Muscle of leg (tissue), 11 donors: ENCODE measurements around the gene CLDN1. TPM values are rescaled to one million over a fixed set of nuclear protein-coding genes. Genes with fewer than 3 reads are reported as not detected.
A peak's percentile ranks its signal among the peaks of the same experiment; 100 is the strongest.

Experiments used
- DNase-seq: peaks from one replicate; pipeline ENCODE4 v3.0.0; 2013
- H3K27ac ChIP-seq: one replicate; pipeline ENCODE4 v1.5.1; 2013; ENCODE audit warnings: mild to moderate bottlenecking, low read length, control low read depth
- H3K27me3 ChIP-seq: one replicate; pipeline ENCODE4 v1.6.1; 2013; ENCODE audit warnings: low read length; ENCODE audit not compliant: control insufficient read depth, insufficient read depth
- H3K36me3 ChIP-seq: one replicate; pipeline ENCODE4 v1.6.1; 2013; ENCODE audit warnings: low read length; ENCODE audit not compliant: control insufficient read depth, insufficient read depth
- H3K4me1 ChIP-seq: one replicate; pipeline ENCODE4 v1.6.1; 2013; ENCODE audit warnings: low read length; ENCODE audit not compliant: control insufficient read depth, insufficient read depth
- H3K4me3 ChIP-seq: one replicate; pipeline ENCODE4 v1.5.1; 2013; ENCODE audit warnings: low read length, control low read depth
- H3K9me3 ChIP-seq: replicated peaks from 2 replicates; pipeline ENCODE4 v1.6.1; 2013; ENCODE audit warnings: low read depth, low read length; ENCODE audit not compliant: control insufficient read depth
- WGBS: methylation state at CpG from one replicate; pipeline ENCODE4 v1.1.5; 2013; ENCODE audit warnings: missing lambda C conversion rate; ENCODE audit not compliant: insufficient coverage; 5-methylcytosine and 5-hydroxymethylcytosine counted together
- polyA plus RNA-seq, 8 donors: library from polyadenylated mRNA; unstranded; fragments of 120-200 nt; gene quantifications; one replicate each; pipeline versions ENCODE4 v1.2.1 to v1.2.3, GENCODE V29; 2013; ENCODE audit warnings: inconsistent platforms in 1 of 8, low replicate concordance in 1 of 8; ENCODE audit not compliant: insufficient read length in 8 of 8, insufficient read depth in 1 of 8
- total RNA-seq: library from RNA; stranded (reverse); fragments of 120-200 nt; gene quantifications from one replicate; pipeline ENCODE4 v1.2.4, GENCODE V29; 2013

CLDN1 gene
- total and polyA plus RNA-seq, 9 donors, result 2.1 to 12.3 (median 3.2) TPM

DNA sequence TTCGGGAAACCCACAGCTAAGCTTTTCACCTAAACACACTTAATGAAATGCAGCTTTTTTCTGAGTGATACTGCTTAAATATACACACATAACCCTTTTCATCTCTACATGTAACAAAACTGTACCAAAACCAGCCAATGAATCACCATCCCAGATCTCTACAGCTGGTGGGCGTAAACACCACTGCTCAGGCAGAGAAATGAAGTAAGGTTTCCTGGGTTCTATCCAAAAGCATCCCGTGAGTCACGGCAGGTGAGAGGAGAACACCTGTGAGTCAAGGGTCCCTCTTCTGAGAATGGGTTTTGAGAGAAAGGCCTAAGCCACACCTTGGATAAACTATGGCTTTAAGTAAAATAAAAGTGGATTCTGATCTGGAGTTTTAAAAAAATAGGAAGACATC is 2.6 kb downstream of the CLDN1 start:
- DNase-seq, result no peak
- H3K4me3 ChIP-seq, result no peak overlapping the region
- WGBS, result 44% methylated on average over 3 of the region's 4 CpGs
- H3K27me3 ChIP-seq, result peaks cover 12% of the 10 kb centered on the region
- no peaks in the 10 kb centered on the region for H3K9me3 ChIP-seq
- H3K4me1 ChIP-seq, result peaks cover 13% of the 10 kb centered on the region
- no peak overlapping the region for H3K27ac ChIP-seq
- no peaks in the 10 kb centered on the region for H3K36me3 ChIP-seq

DNA sequence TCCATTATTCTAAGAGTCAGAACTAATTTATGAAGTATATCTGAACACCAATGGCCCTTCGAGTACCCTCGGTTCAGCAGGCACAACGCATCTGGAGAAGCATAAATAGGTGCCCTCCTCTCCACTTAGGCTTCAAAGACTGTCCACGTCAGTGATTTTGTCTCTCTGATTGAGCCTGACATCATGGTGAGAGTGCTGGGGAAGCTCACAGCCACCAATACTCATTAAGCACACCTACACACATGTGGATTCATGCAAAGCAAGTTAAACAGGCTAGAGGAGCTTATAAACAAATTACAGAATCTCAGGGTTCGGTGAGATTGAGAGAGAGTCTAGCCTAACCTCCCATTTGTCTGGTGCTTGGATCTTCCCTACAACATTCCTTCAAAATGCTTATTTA is 3.6 kb downstream of the CLDN1 start:
- Histone ChIP-seq H3K4me3 (no peak overlapping the region), H3K9me3 (no peaks in the 10 kb centered on the region), H3K27ac (no peak overlapping the region), H3K36me3 (no peaks in the 10 kb centered on the region), H3K4me1 (peaks cover 13% of the 10 kb centered on the region), H3K27me3 (peaks cover 12% of the 10 kb centered on the region)
- WGBS, result no CpG with 5 or more reads among the region's 5 CpGs
- no peak for DNase-seq

DNA sequence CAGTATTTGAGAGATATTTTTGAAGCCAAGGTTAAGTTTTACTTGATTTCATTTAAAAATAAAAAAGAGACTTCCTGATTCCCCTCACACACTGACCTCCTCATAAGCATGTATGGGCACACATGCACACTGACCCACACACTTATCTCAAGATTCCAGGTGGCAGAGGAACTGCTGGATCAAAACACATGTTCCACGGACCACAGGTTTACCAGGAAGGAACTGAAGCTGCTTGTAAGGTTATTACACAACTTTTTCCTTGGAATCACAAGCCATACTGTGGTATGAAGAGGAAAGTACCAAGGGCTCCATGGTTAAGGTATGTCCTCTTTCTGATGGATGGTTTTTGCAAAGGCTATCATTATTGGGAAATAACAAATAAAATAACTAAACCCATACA is 7.5 kb downstream of the CLDN1 start:
- WGBS, result no CpG with 5 or more reads among the region's 1 CpG

DNA sequence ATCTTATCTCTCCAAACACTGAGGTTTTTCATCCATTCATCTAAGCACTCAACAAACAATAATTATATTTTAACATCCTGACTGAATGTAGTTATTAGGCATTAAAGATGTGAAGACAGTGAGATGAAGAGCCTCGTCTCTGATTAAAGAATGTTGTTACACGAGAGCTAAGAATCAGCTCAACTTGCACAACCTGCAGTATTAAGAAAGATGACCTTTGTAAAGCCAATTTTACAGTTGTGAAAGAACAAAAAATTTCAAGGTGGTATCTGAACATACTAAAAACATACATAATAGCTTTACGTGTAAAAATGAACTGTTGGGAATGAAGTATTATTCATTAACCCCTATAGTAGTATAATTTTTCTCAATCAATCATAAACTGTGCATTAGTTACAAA is 12.8 kb downstream of the CLDN1 start:
- Histone ChIP-seq H3K4me1 (no peaks in the 10 kb centered on the region), H3K9me3 (no peaks in the 10 kb centered on the region), H3K4me3 (no peak overlapping the region), H3K36me3 (no peaks in the 10 kb centered on the region), H3K27ac (no peak overlapping the region), H3K27me3 (no peaks in the 10 kb centered on the region)
- DNase-seq, result no peak
- WGBS, result no CpG with 5 or more reads among the region's 3 CpGs

More for the DNA sequence above, 7.5 kb downstream of the CLDN1 start:
- no peaks in the 10 kb centered on the region for H3K27me3 ChIP-seq
- no peaks in the 10 kb centered on the region for H3K36me3 ChIP-seq
- no peaks in the 10 kb centered on the region for H3K9me3 ChIP-seq
- H3K27ac ChIP-seq, result no peak overlapping the region
- DNase-seq, result no peak
- no peak overlapping the region for H3K4me3 ChIP-seq
- no peaks in the 10 kb centered on the region for H3K4me1 ChIP-seq

DNA sequence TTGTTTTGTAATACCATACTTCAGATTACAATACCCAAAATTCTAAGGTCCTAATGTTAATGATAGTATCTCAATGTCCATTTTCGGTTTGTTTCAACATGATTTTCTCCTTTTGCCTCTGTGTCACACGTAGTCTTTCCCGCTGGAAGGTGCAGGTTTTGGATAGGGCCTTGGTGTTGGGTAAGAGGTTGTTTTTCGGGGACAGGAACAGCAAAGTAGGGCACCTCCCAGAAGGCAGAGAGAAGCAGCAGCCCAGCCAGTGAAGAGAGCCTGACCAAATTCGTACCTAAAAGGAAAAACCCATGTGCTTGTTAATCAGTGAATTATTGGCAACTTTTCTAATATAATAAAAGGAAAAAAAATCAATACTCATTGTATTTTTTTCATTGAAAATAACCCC is 14.1 kb downstream of the CLDN1 start:
- Histone ChIP-seq H3K9me3 (no peaks in the 10 kb centered on the region), H3K27me3 (no peaks in the 10 kb centered on the region), H3K27ac (no peak overlapping the region), H3K36me3 (no peaks in the 10 kb centered on the region), H3K4me3 (no peak overlapping the region), H3K4me1 (no peaks in the 10 kb centered on the region)
- no peak for DNase-seq
- 100% methylated on average over 4 of the region's 5 CpGs for WGBS

DNA sequence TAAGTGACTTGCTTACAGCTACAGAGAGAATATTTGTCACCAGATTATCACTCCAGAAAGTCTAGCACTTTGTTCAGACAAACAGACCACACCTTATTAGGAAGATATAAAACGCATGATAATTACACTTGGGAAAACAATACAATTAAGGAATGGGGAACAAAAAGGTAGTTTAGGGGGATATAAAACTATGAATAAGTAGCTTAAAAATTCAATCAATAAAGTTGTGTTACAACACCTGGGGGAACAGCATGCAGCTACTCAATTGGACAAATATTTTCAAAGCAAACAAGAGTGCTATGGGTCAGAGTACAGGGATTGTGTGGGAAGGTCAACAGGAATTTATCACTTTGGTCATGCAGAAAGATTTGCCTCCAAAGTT is 15.1 kb downstream of the CLDN1 start:
- Histone ChIP-seq H3K4me1 (no peaks in the 10 kb centered on the region), H3K9me3 (no peaks in the 10 kb centered on the region), H3K27ac (no peak overlapping the region), H3K27me3 (no peaks in the 10 kb centered on the region), H3K36me3 (no peaks in the 10 kb centered on the region), H3K4me3 (no peak overlapping the region)
- no peak for DNase-seq
- no CpG with 5 or more reads among the region's 1 CpG for WGBS

DNA sequence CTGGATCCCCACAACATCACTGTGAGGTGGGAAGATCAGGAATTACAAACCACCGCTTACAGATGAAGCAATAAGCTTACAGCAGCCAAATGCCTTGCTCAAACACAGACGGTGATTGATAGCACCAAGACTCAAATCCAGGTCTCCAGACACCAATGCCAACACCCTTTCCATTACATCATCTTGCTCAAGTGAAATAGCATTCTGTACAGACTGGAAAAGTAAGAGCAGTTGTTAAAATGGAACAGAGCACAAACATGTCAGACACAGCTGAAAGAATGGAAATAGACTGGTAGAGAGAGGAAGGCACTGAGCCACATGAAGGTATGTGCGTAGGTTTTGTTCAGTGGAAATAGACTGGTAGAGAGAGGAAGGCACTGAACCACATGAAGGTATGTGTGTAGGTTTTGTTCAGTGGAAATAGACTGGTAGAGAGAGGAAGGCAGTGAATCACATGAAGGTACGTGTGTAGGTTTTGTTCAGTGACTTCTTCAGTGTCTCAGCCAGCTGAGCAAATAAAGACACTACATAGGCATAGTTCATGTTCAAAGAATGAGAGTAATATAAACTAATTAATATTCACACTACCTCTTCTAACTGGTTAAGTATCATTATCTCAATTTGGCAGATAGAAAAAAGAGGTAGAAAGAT is 15.6 kb downstream of the CLDN1 start:
- Histone ChIP-seq H3K9me3 (no peaks in the 10 kb centered on the region), H3K4me3 (no peak overlapping the region), H3K36me3 (no peaks in the 10 kb centered on the region), H3K27ac (no peak overlapping the region), H3K27me3 (no peaks in the 10 kb centered on the region), H3K4me1 (no peaks in the 10 kb centered on the region)
- DNase-seq, result peak; percentile 16
- WGBS, result 88% methylated on average over 2 of the region's 4 CpGs

DNA sequence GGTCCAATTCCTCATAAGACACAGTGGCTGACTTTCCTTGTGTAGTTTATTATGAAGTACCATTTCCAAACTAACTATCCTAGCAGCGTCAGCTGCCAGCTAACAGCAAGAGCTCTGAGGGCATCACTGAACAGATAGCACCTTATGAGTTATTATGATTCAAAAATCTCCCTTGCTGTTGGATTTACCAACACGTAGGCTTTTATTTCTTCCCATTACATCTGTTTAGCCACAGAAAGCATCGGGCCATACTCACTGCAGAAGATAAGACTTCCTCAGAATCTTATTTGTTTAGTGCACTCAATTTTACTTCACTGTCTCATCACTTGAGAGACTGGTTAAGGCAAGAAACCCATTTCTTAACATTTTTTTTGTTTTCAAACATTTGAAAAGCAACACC is 16.2 kb downstream of the CLDN1 start:
- DNase-seq, result no peak
- H3K4me3 ChIP-seq, result no peak overlapping the region
- WGBS, result 67% methylated on average over 1 of the region's 3 CpGs
- no peaks in the 10 kb centered on the region for H3K36me3 ChIP-seq
- H3K9me3 ChIP-seq, result no peaks in the 10 kb centered on the region
- no peak overlapping the region for H3K27ac ChIP-seq
- no peaks in the 10 kb centered on the region for H3K27me3 ChIP-seq
- no peaks in the 10 kb centered on the region for H3K4me1 ChIP-seq

DNA sequence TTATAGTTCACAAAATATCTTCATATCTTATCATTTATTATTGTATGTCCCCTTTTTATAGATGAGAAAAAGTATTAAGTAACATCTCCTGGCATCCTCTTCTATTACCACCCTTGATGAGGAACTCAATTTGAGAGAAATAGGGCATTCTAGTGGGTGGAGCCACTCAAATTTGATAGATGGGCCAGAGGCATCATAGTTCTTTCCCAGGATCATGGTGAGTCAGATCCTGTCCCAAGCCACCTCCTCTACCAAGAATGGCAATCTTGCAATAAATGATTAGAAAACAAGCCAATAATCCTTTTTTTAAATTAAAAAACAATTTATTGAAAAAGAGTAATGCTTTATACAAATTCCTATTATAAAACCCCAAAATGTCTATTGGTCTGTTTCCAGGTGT is 16.8 kb downstream of the CLDN1 start:
- Histone ChIP-seq H3K27ac (no peak overlapping the region), H3K27me3 (no peaks in the 10 kb centered on the region), H3K4me1 (no peaks in the 10 kb centered on the region), H3K4me3 (no peak overlapping the region), H3K36me3 (no peaks in the 10 kb centered on the region), H3K9me3 (no peaks in the 10 kb centered on the region)
- DNase-seq, result no peak

DNA sequence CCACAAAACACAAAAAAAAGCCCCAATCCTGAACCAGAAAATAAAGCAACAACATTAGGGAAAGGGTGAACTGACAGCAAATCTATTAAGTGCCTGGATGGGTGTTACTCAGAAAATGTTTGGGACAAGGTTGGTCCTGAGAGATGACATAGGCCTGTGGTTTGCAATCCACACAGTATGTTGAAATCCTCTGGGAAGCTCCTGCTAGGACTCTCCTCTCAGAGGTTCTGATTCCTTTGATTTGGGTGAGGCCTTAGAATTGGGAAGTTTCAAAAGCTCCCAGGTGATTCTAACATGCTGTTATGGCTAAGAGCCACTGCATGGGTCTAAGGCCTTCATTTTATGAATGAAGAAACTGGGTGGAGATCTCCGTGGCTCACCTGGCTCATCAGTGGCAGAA is 18.4 kb downstream of the CLDN1 start:
- no peak for DNase-seq
- Histone ChIP-seq H3K36me3 (no peaks in the 10 kb centered on the region), H3K27me3 (no peaks in the 10 kb centered on the region), H3K4me3 (no peak overlapping the region), H3K4me1 (no peaks in the 10 kb centered on the region), H3K9me3 (no peaks in the 10 kb centered on the region), H3K27ac (no peak overlapping the region)
- no CpG with 5 or more reads among the region's 1 CpG for WGBS

DNA sequence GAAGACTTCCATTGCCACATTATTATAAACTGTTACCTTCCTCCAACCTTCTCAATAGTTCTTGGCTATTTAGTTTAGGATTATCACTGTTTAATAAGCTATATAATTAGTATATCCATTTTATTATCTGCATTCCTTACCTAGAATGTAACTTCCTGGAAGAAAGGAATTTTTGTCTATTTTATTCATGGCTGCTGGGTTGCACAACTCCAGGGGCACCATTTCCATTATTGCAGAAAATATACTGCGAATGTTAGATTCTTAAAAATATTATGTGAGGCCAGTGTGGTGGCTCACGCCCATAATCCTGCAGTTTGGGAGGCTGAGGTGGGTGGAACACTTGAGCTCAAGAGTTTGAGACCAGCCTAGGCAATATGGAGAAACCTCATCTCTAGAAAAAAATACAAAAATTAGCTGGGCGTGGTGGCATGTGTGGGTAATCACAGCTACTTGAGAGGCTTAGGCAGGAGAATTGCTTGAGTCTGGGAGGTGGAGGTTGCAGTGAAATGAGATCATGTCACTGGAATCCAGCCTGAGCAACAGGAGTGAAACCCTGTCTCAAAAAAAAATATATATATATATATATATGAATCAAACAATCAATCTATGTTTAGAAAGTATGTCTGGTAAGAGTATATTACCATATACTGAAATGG is 19.9 kb downstream of the CLDN1 start:
- H3K4me1 ChIP-seq, result no peaks in the 10 kb centered on the region
- H3K9me3 ChIP-seq, result no peaks in the 10 kb centered on the region
- WGBS, result 100% methylated on average over 2 of the region's 3 CpGs
- H3K4me3 ChIP-seq, result no peak overlapping the region
- H3K27ac ChIP-seq, result no peak overlapping the region
- H3K27me3 ChIP-seq, result no peaks in the 10 kb centered on the region
- no peaks in the 10 kb centered on the region for H3K36me3 ChIP-seq
- DNase-seq, result no peak
